Smooth muscle cell (in vitro differentiated cells): ENCODE results near the gene DMPK. TPM values are rescaled to one million over a fixed set of nuclear protein-coding genes. Genes with fewer than 3 reads are reported as not detected.

Experiments used
- DNase-seq: peaks from one replicate; lab custom pipeline; 2025; ENCODE audit not compliant: unreplicated experiment; lab: John Stamatoyannopoulos, UW
- H2AFZ ChIP-seq: fragments of 200-600 bp; sonication (generic); 2 replicates; pipeline ENCODE4 v1.6.0; 2016; ENCODE audit warnings: antibody characterized with exemption, low read depth, mild to moderate bottlenecking
- H3F3A ChIP-seq: fragments of 200-600 bp; sonication (generic); 2 replicates; pipeline ENCODE4 v1.6.0; 2017; ENCODE audit warnings: antibody characterized with exemption, low read depth
- H3K27ac ChIP-seq: fragments of 200-600 bp; sonication (generic); 2 replicates; pipeline ENCODE4 v1.5.1; 2016; ENCODE audit warnings: low read depth, mild to moderate bottlenecking
- H3K27me3 ChIP-seq: fragments of 200-600 bp; sonication (generic); 2 replicates; pipeline ENCODE4 v1.6.1; 2016; ENCODE audit warnings: low read depth, mild to moderate bottlenecking
- H3K36me3 ChIP-seq: fragments of 200-600 bp; sonication (generic); 2 replicates; pipeline ENCODE4 v1.5.1; 2016; ENCODE audit warnings: low read depth
- H3K4me1 ChIP-seq: fragments of 200-600 bp; sonication (generic); 2 replicates; pipeline ENCODE4 v1.5.1; 2016; ENCODE audit warnings: low read depth
- H3K4me2 ChIP-seq: fragments of 200-600 bp; sonication (generic); 2 replicates; pipeline ENCODE4 v1.6.0; 2016; ENCODE audit warnings: mild to moderate bottlenecking
- H3K4me3 ChIP-seq: fragments of 200-600 bp; sonication (generic); 2 replicates; pipeline ENCODE4 v1.5.1; 2016; ENCODE audit warnings: mild to moderate bottlenecking
- H3K79me2 ChIP-seq: fragments of 200-600 bp; sonication (generic); 2 replicates; pipeline ENCODE4 v1.6.0; 2016; ENCODE audit warnings: low read depth, mild to moderate bottlenecking
- H3K9ac ChIP-seq: fragments of 200-600 bp; sonication (generic); 2 replicates; pipeline ENCODE4 v1.6.0; 2016; ENCODE audit warnings: low read depth
- H3K9me3 ChIP-seq: fragments of 200-600 bp; sonication (generic); replicated peaks from 2 replicates; pipeline ENCODE4 v1.5.1; 2016; ENCODE audit warnings: low read depth
- H4K20me1 ChIP-seq: fragments of 200-600 bp; sonication (generic); 2 replicates; pipeline ENCODE4 v1.6.0; 2016; ENCODE audit warnings: low read depth
- WGBS: methylation state at CpG from one replicate; pipeline ENCODE4 v1.1.7; 2016; ENCODE audit warnings: low lambda C conversion rate; 5-methylcytosine and 5-hydroxymethylcytosine counted together
- polyA plus RNA-seq: library from polyadenylated mRNA; unstranded; fragments of >200 nt; fragmentation: Nextera tagmentation; extraction: Ambion mirVana; gene quantifications from 2 replicates; pipeline ENCODE4 v1.2.1, GENCODE V29; 2016
- total RNA-seq: library from RNA; depleted of rRNA; stranded (reverse); fragments of >200 nt; gene quantifications from 2 replicates; pipeline ENCODE4 v1.2.3, GENCODE V29; 2014
- TF ChIP-seq, protein P1 (sequence below): fragments of 200-600 bp; sonication (generic); IDR thresholded peaks from 2 replicates; pipeline ENCODE4 v1.5.1; 2017; ENCODE audit warnings: borderline replicate concordance, mild to moderate bottlenecking, antibody characterized with exemption; ENCODE audit not compliant: insufficient read depth, poor library complexity, severe bottlenecking

Gene DMPK, protein sequence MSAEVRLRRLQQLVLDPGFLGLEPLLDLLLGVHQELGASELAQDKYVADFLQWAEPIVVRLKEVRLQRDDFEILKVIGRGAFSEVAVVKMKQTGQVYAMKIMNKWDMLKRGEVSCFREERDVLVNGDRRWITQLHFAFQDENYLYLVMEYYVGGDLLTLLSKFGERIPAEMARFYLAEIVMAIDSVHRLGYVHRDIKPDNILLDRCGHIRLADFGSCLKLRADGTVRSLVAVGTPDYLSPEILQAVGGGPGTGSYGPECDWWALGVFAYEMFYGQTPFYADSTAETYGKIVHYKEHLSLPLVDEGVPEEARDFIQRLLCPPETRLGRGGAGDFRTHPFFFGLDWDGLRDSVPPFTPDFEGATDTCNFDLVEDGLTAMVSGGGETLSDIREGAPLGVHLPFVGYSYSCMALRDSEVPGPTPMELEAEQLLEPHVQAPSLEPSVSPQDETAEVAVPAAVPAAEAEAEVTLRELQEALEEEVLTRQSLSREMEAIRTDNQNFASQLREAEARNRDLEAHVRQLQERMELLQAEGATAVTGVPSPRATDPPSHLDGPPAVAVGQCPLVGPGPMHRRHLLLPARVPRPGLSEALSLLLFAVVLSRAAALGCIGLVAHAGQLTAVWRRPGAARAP
- total RNA-seq (19.2 and 23.6 TPM in 2 replicates), polyA plus RNA-seq (32.7 and 47.7 TPM in 2 replicates)

GRCh38 chr19:45782162-45782691 lies at the start of gene DMPK:
Gene DMPK, minus strand, starts transcription at chr19:45782490. Its CDS starts 138 bp downstream, at chr19:45782352.
- H3F3A ChIP-seq: peaks cover 18% of the 10 kb centered on the region
- peak within 1 kb of the TSS; percentile 88 for H3K4me2 ChIP-seq
- no peak for DNase-seq
- peaks cover 63% of the 10 kb centered on the region for H4K20me1 ChIP-seq
- no peaks in the 10 kb centered on the region for H3K27me3 ChIP-seq
- WGBS: 61% methylated on average over 17 of the region's 18 CpGs
- no peaks in the 10 kb centered on the region for H3K36me3 ChIP-seq
- H2AFZ ChIP-seq: no peak within 1 kb of the TSS
- peak within 1 kb of the TSS; percentile 34 for H3K9ac ChIP-seq
- peak within 1 kb of the TSS; percentile 43 for H3K4me3 ChIP-seq
- TF ChIP-seq, protein P1, sequence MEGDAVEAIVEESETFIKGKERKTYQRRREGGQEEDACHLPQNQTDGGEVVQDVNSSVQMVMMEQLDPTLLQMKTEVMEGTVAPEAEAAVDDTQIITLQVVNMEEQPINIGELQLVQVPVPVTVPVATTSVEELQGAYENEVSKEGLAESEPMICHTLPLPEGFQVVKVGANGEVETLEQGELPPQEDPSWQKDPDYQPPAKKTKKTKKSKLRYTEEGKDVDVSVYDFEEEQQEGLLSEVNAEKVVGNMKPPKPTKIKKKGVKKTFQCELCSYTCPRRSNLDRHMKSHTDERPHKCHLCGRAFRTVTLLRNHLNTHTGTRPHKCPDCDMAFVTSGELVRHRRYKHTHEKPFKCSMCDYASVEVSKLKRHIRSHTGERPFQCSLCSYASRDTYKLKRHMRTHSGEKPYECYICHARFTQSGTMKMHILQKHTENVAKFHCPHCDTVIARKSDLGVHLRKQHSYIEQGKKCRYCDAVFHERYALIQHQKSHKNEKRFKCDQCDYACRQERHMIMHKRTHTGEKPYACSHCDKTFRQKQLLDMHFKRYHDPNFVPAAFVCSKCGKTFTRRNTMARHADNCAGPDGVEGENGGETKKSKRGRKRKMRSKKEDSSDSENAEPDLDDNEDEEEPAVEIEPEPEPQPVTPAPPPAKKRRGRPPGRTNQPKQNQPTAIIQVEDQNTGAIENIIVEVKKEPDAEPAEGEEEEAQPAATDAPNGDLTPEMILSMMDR: no peak
- H3K79me2 ChIP-seq: peaks cover 25% of the 10 kb centered on the region
- peak within 1 kb of the TSS; percentile 93 for H3K27ac ChIP-seq
- H3K9me3 ChIP-seq: no peaks in the 10 kb centered on the region
- H3K4me1 ChIP-seq: peaks cover 27% of the 10 kb centered on the region

DNA sequence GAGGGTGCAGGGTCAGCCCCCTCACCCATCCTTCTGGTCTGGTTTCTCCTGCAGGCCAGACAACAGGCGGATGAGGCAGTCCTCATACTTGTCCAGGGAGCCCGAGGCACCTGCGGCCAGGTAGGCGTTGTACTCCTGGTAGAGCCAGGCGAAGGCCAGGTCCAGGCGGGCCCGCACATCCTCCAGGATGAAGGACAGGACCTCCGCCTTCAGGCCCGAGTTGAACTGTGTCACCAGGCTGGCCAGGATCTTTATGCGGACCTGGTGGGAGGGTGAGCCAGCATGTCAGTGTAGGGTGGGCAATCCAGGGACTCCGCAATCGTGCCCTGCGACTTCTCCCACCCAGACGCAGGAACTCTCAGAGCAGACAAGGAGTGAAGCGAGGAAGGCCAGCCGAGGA lies 46.7 kb upstream of the DMPK start:
- Histone ChIP-seq H3K79me2 (no peaks in the 10 kb centered on the region), H3K9ac (no peak overlapping the region), H3K4me3 (no peak overlapping the region), H3K27ac (no peak overlapping the region), H2AFZ (no peak overlapping the region), H3K9me3 (no peaks in the 10 kb centered on the region), H3K27me3 (no peaks in the 10 kb centered on the region), H3K4me2 (no peak overlapping the region), H3K36me3 (no peaks in the 10 kb centered on the region), H4K20me1 (no peaks in the 10 kb centered on the region), H3K4me1 (no peaks in the 10 kb centered on the region), H3F3A (no peaks in the 10 kb centered on the region)
- TF ChIP-seq, protein P1: no peak
- 99% methylated on average over 16 of the region's 16 CpGs for WGBS
- DNase-seq: no peak

- TF ChIP-seq, protein P1: no peak
- H4K20me1 ChIP-seq: no peaks in the 10 kb centered on the region
- no peak overlapping the region for H3K4me3 ChIP-seq
- 99% methylated on average over 8 of the region's 9 CpGs for WGBS
- no peaks in the 10 kb centered on the region for H3K4me1 ChIP-seq
- DNase-seq: no peak
- H3K4me2 ChIP-seq: no peak overlapping the region
- no peaks in the 10 kb centered on the region for H3K36me3 ChIP-seq
- H3K27ac ChIP-seq: no peak overlapping the region
- no peaks in the 10 kb centered on the region for H3K27me3 ChIP-seq
- H3K9ac ChIP-seq: no peak overlapping the region
- H3K9me3 ChIP-seq: no peaks in the 10 kb centered on the region
- no peak overlapping the region for H2AFZ ChIP-seq
- H3F3A ChIP-seq: no peaks in the 10 kb centered on the region
- H3K79me2 ChIP-seq: no peaks in the 10 kb centered on the region
These were observed 46.2 kb upstream of the DMPK start for GRCh38 chr19:45828523-45828922.
